ENCODE measurements around the gene NEK2. TPM values are rescaled to one million over a fixed set of nuclear protein-coding genes. Genes with fewer than 3 reads are reported as not detected.

Gene NEK2
- total and polyA plus RNA-seq, 2 of the 13 experiments (the other 11 are each of a cell fraction or from before 2014, with no cell fraction given) = 10.9 to 40.8 TPM

GRCh38 chr1:211667065-211667617 is 8.3 kb downstream of the NEK2 start (continued):
- TF ChIP-seq ZNF281 (CRISPR knock-in tag; IDR thresholded peaks at IDR 0.05; ENCODE audit: borderline replicate concordance) (no peak; the same call in 1 of the 2 replicates), ZNF121 (CRISPR knock-in tag; IDR thresholded peaks at IDR 0.05) (no peak), RAD21 (CRISPR knock-in tag; IDR thresholded peaks at IDR 0.05) (no peak), ETV6 (CRISPR knock-in tag; conservative IDR thresholded peaks at IDR 0.05) (no peak), ZNF331 (CRISPR knock-in tag; IDR thresholded peaks at IDR 0.05) (peak; percentile 74), ZBTB4 (CRISPR knock-in tag; IDR thresholded peaks at IDR 0.05; ENCODE audit: borderline replicate concordance) (no peak), ZNF670 (CRISPR knock-in tag; IDR thresholded peaks at IDR 0.05; ENCODE audit: borderline replicate concordance) (0 out of 2 replicates have a peak, but pooled peaks have one; percentile 36), NCOR1 (IDR thresholded peaks at IDR 0.05; ENCODE audit: borderline replicate concordance, low read length) (peak; percentile 75; the same call in 1 of the 2 replicates), MEIS1 (CRISPR knock-in tag; IDR thresholded peaks at IDR 0.05; ENCODE audit: borderline replicate concordance) (0 out of 2 replicates have a peak, but pooled peaks have one; percentile 67), TEAD3 (CRISPR knock-in tag; optimal IDR thresholded peaks at IDR 0.05; ENCODE audit: borderline replicate concordance) (peak; percentile 85), NR3C1 (CRISPR knock-in tag; IDR thresholded peaks at IDR 0.05) (no peak), AHR (CRISPR knock-in tag; IDR thresholded peaks at IDR 0.05) (no peak; the same call in 1 of the 2 replicates), PRDM10 (CRISPR knock-in tag; IDR thresholded peaks at IDR 0.05; ENCODE audit: low read depth) (no peak), RERE (CRISPR knock-in tag; IDR thresholded peaks at IDR 0.05; ENCODE audit: low read depth) (peak; percentile 97)

Data from HepG2 (cell line).